22Rv1 (cell line): ENCODE measurements around the gene CENPW.

Source experiments
- H3K27ac ChIP-seq: fragments of 450-650 bp; 2 replicates; pipeline ENCODE4 v1.5.1; 2017
- CTCF ChIP-seq: fragments of 450-650 bp; IDR thresholded peaks from 2 replicates; pipeline ENCODE4 v1.5.1; 2017; ENCODE audit warnings: mild to moderate bottlenecking
- ZFX ChIP-seq: fragments of 450-650 bp; IDR thresholded peaks from 2 replicates; pipeline ENCODE4 v1.6.1; 2017; ENCODE audit warnings: antibody characterized with exemption, borderline replicate concordance

Gene CENPW

DNA sequence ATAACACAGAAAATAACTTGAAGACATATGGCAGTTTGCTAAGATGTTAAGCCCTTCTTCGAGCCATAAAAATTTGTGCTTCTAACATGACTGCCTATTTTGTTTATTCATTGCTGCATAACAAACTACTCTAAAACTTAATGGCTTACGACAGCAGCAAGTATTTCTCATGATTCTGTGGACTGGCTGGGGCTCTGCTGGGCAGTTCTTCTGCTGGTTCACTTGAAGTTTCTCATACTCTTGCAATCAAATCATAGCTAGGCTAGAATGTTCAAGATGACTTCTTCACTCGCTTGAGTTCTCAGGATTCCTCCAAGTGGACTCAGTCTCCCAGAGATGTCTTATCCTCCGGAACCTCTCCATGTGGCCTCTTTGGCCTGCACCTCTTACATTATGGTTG is 33.4 kb downstream of the CENPW start:
- H3K27ac ChIP-seq = no peak overlapping the region
- TF ChIP-seq CTCF = no peak
- no peak for TF ChIP-seq ZFX

GRCh38 chr6:126374372-126374771 is 34.5 kb downstream of the CENPW start:
- TF ChIP-seq CTCF (no peak), ZFX (no peak)
- H3K27ac ChIP-seq = no peak overlapping the region

DNA sequence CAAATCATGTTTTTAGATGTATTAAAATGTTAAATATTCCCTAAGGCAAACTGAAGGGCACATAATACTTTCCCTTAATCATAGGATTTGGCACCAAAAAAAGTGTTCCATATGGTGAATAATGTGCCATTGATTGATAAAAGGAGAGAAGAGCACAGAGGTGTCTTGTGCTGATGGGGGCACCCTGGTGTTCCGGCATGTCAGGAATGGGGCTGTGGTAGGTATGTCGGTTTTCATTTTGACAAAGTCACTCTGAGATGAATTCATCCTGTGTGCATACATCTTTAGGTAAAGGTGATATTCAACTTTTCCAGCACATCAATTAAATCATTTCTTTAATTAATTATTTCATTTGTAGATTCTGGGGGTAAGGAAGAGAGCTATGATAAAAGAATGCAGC is 36.8 kb downstream of the CENPW start:
- TF ChIP-seq ZFX = no peak
- TF ChIP-seq CTCF = no peak
- H3K27ac ChIP-seq = no peak overlapping the region

- H3K27ac ChIP-seq = no peak overlapping the region
- TF ChIP-seq ZFX (no peak), CTCF (no peak)
Observed at GRCh38 chr6:126377594-126378153, 37.8 kb downstream of the CENPW start.

- TF ChIP-seq ZFX (no peak), CTCF (no peak)
- H3K27ac ChIP-seq = no peak overlapping the region
Observed at GRCh38 chr6:126380072-126380583, 40.2 kb downstream of the CENPW start.

DNA sequence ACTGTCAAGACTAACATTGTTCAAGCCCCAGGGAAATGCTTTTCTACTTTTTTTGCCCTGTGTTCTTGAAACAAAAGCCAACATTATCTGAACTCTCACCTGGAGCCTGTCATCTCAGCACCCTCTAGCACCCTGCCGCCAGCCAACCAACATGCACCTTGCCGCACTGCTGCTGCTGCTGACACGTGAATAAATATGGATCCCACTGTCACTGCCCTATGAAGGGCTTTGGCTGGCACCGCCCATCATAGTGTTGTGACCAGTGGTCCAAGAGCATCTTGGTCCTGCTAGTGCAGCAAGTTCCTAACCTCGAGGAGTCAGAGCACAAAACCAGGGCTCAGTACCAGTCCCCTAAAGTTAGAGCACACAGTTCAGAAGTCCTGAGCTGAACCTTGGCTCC is 41.6 kb downstream of the CENPW start:
- TF ChIP-seq ZFX (no peak), CTCF (no peak)
- no peak overlapping the region for H3K27ac ChIP-seq

- TF ChIP-seq ZFX (no peak), CTCF (no peak)
- no peak overlapping the region for H3K27ac ChIP-seq
Observed at GRCh38 chr6:126383203-126383602, 43.3 kb downstream of the CENPW start.
